IPS DF 19.7 (cell line): ENCODE measurements around the gene CUX1.

ENCODE experiments used
- DNase-seq: peaks from one replicate; pipeline ENCODE4 v3.0.0-alpha.2; 2013; ENCODE audit warnings: low read depth, low spot score

CUX1 gene

GRCh38 chr7:102283477-102284189 lies 466.2 kb downstream of the CUX1 start:
- DNase-seq: no peak

GRCh38 chr7:102284399-102284798 lies 467.0 kb downstream of the CUX1 start:
- DNase-seq: no peak

- DNase-seq: no peak
Observed at GRCh38 chr7:102284891-102285539, 467.6 kb downstream of the CUX1 start.

GRCh38 chr7:102285540-102286236 lies 468.3 kb downstream of the CUX1 start:
- no peak for DNase-seq

GRCh38 chr7:102286237-102287110 lies 469.0 kb downstream of the CUX1 start, which contains the start of gene SH2B2:
Gene SH2B2 (plus strand): TSS chr7:102286868. CDS start chr7:102300551, 13,683 bp downstream.
- DNase-seq: no peak

- no peak for DNase-seq
Observed at GRCh38 chr7:102287111-102287980, 469.9 kb downstream of the CUX1 start.

- DNase-seq: no peak
Observed at GRCh38 chr7:102287981-102288278, 470.5 kb downstream of the CUX1 start.

- DNase-seq: no peak
Observed at GRCh38 chr7:102288285-102288930, 471.0 kb downstream of the CUX1 start.

- no peak for DNase-seq
Observed at GRCh38 chr7:102289057-102289456, 471.6 kb downstream of the CUX1 start.

GRCh38 chr7:102291056-102291915 lies 473.9 kb downstream of the CUX1 start:
- DNase-seq: no peak

- no peak for DNase-seq
Observed at GRCh38 chr7:102291916-102292267, 474.5 kb downstream of the CUX1 start.

GRCh38 chr7:102292813-102293798 lies 475.7 kb downstream of the CUX1 start:
- no peak for DNase-seq

GRCh38 chr7:102294589-102294988 lies 477.2 kb downstream of the CUX1 start:
- DNase-seq: no peak

GRCh38 chr7:102295346-102296178 lies 478.1 kb downstream of the CUX1 start:
- no peak for DNase-seq

GRCh38 chr7:102296179-102296438 lies 478.7 kb downstream of the CUX1 start:
- DNase-seq: no peak

- DNase-seq: no peak
Observed at GRCh38 chr7:102296514-102296913, 479.1 kb downstream of the CUX1 start.

GRCh38 chr7:102297487-102298218 lies 480.2 kb downstream of the CUX1 start:
- DNase-seq: no peak
